Muscle of arm (tissue), 12 donors: ENCODE results near the gene HOXB5. TPM values are rescaled to one million over a fixed set of nuclear protein-coding genes. Genes with fewer than 3 reads are reported as not detected.

Experiments used
- DNase-seq: peaks from one replicate; pipeline ENCODE4 v3.0.0-alpha.2; 2013
- polyA plus RNA-seq, 12 donors: library from polyadenylated mRNA; unstranded; fragments of 120-200 nt; gene quantifications; one replicate each; pipeline ENCODE4 v1.2.1, GENCODE V29; 2013; ENCODE audit not compliant: insufficient read length in 12 of 12

Gene HOXB5
- polyA plus RNA-seq, 12 donors, result 0.54 to 17.5 (median 0.93) TPM; not detected in 1

DNA sequence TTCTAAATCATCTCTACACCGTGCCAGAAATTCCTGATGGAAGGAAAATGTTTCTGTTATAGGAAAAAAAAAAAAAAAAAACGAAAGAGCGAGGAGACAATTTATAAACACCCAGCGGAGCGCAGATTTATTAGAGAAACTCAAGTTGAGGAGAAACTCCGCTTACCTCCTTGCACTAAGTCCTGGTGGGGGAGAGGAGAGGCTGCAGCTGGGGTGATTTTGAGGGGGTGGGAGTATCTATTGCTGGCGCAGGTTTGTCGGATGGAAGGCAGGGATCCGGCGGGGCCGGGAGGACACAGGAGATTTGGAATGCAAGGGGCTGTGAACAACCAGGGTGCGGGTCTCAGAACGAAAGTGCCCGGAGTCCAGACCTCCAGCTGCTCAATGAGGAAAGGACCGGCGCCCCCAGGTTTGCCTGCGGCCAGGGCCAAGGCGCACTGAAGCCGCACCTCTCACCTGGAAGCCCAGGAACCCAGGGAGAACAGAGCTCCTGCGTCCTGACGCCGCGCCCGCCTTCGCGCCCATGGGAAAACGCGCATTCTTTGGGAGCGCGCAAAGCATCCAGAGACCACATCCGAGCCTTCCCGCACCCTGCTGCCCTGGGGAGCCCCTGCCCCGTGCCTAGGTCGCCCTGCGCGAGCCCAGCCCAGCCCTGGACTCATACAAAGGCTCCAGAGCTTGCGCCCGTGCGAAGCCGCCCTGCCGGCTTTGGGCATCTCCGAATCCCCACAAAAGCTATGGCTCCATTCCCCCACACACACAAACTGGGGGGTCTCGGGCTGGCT is 24.1 kb upstream of the HOXB5 start:
- DNase-seq, result no peak

DNA sequence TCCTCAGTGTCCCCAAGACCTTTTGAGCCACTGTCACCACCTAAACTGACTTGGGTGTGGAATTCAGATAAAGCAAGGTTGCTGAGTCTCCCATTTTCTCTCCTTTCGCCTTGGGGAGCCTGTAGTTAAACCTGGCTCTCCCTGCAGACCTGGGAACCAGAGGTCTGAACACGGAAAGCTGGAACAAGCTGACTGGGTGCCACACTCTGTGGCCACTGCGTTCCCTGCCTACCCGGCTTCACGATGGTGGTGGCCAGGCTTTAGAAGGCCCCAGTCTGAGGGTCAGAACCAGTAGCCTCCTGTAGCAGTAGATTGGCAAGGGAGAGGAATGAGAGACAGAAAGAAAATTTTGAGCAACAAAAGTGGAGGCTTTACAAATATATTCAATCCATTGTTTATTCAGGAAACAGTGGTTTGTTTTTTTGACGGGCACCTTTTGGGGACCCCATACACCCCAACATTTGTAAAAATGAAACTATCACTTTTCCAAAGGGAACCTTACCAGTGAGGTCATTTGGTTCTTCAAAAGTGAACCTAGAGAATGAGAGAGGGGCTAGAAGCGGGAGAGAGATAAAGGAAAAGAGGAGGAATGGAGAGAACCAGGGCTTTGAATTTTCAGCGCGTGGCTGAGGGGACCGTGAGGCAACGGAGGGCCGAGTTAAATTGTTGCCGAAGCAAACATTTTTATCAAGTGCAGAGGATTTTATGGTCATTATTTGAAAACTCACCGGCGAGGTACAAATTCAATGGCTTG is 23.3 kb upstream of the HOXB5 start:
- DNase-seq, result no peak

DNA sequence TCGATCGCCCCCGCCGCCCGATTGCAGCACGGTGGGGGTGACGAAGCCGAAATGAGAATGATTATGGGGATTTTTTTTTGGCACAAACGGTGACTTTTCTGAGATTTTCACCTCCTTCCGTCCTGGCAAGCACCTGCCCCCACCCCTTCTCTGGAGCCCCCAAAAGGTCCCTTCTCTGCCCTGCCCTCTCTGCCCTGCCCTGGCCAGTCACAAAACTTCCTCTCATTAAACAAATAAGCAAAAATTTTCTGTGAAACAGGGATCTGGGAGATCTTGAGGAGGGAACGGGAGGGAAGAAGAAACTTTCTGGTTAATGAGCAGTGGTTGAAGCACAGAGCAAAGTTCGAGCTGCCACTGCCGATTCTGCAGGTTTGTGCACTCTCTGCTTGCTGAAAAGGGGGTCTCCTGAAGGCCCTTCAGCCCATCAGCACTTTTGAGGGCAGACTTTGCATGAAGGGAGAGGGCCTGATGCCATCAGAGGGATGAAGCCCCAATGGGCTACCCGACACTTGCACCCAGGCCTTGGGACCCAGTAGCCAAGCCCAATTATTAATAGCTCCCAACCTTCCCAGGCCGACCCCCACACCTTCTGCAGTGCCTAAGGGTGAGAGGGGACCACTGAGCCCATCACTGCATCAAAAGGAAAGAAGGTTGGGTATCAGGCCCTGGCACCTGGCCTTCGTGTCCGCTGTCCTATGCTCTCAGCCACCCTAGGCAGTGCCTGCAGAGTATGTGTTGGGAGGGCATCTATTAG is 22.6 kb upstream of the HOXB5 start:
- DNase-seq, result no peak

DNA sequence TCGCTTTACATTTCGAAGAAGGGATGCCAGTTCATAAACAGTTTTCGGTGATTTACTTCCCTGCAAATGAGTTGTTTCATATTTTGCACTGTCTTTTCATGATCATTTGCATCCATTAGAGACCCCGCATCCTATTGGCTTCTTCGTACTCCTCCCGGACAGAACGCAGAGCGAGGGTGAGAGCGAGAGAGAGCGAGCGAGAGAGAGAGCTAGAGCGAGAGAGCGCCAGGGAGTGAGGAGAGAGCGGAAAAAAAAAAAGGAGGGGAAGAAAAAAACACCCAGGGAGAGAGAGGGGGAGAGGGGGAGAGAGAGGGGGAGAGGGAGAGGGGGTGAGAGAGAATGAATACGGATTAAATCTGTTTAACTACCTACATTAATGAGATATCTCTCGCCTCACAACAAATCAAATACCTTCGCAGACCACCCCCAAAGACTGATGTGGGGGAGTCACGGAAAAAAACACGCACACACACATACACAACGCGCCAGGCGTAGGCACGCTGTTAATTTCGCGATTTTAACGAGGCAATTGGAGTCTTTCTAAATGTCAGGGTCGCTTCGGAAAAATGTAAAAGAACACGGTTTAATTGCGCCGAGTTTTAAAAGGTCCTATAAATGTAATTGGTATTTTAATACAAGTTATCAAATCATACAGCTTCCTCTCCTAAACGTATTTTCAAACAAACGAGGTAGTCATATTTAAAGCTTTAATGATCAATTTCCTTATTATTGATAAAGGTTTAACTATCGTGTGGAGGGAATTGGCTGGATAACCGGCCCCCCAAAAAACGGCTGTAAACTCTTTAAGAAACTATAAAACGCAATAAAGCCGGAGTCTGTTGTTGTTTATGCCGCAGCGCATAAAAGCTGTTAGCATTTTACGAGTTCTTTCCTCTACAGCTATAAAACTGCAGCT is 21.7 kb upstream of the HOXB5 start, which contains the start of gene HOXB8:
Gene HOXB8 (minus strand): TSS at position 246 of the 916 bp plus-strand sequence. CDS start 588 bp downstream, outside the sequence.
- no peak for DNase-seq

DNA sequence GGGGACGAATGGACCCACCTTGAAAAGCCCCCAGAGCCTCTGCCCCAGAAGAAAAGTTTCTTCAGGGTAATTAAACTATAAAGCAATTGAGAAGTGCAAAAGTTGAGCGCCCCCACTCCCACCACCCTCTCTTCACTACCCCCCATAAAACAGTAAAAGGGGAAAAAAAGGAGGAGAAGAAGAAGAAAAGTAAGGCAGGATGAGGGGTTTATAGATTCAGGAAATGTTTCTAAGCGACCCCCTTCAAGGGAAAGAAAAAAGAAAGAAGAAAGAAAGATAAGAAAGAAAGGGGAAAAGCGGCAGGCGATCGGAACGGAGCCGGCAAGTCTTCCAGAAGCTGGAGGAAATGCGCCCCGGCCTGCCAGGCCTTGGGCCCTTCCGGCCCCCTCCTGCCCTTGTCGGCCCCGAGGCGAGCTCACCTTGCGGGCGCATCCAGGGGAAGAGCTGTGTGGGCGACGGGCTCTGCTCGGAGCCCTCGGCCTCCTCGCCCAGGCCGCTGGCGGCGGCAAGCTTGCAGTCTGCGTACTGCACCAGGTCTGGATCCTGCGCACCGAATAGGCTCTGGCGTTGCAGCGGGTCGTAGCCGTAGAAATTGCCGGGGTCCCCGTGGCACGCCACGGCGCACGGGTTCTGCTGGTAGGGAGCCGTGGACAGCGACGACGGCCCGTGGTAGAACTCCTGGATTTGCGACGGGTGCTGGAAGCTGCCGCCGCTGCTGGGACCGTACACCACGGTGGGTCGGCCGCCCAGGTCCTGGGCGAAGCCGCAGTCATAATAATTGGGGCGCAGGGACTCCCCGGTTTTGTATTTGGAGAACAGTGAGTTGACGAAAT is 20.5 kb upstream of the HOXB5 start:
- no peak for DNase-seq

DNA sequence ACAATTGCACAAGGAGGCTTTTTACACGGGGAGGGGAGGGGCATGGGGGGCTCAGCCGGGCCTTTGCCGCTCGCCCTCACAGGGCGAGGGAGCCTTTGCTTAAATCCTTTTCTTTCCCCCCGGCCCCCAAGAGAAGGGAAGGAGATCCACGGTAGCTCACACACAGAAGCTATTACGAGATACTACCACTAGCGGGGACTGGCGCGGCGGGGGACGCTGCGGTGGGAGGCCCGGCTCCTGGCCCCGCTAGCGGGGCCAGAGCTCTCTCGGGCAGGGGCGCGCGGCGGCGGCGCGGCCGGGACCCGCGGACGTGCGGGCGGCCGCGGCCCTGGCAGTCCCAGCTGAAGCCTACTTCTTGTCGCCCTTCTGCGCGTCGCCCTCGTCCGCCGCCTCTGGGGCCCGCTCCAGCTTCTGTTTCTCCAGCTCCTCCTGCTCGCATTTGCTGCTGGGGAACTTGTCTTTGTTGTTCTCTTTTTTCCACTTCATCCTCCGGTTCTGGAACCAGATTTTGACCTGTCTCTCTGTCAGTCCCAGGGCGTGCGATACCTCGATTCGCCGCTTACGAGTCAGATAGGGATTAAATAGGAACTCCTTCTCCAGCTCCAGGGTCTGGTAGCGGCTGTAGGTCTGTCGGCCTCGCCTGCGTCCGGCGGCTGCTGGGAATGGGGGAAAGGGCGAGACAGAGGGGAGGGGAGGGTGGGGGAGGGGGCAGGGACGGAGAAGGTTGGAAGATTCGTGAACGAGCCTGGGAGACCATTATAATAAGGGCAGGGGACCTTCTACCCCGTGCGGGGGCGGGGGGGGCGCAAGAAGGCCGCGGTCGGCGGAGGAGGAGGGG is 19.5 kb upstream of the HOXB5 start:
- DNase-seq, result no peak

DNA sequence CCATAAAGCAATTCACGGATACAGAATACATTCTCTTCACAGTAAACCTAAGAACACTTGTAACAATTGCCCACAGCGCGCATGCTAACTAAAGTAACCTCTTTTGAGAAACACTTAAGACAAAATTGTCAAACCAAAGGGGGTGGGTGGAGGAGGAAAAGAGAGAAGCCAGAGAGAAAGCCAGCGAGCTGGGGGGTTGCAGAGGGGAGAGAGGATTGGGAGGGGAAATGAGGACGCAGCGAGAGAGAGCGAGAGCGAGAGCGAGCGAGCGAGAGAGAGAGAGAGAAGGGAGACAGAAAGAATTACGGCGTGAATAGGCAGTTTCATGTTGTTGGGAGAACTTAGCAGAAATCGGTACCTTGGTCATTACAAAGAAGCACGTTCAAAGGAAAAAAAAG is 18.9 kb upstream of the HOXB5 start:
- DNase-seq, result no peak

DNA sequence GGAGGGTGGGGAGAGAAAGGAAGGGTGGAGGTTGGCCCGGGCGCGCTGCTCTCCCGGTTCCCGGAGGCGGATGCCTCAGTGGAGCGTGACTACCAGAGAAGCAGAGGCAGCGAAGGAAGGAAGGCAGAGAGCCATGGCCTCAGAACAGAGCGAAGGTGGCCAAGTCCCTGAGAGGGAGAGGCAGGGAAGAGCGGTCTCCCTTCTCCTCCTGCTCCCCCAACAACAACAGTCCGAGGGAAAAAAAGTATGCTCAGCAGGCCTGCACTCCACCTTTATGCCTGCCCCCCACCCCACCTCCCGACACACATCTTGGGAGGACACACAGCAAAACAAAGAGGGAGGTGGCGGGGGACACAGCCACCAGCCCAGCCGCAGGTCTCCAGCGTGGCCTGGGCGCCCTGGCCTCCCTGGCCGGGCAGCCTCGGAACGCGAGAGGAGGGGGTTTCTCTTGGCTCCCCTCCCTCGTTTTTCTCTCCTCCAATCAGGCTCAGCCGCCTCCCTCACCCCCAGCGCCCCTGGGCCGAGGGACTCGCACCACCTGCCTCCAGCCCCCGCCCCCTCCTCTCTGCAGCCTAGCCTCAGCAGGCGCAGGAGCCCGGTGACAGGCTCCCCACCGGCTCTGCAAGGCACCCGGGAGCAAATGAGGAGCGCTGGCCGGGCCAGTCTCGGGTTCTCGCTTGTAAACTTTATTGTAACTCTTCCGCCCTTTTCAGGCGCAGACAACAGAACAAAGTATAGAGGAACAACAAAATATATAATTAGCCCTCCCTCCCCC is 18.3 kb upstream of the HOXB5 start:
- DNase-seq, result no peak

DNA sequence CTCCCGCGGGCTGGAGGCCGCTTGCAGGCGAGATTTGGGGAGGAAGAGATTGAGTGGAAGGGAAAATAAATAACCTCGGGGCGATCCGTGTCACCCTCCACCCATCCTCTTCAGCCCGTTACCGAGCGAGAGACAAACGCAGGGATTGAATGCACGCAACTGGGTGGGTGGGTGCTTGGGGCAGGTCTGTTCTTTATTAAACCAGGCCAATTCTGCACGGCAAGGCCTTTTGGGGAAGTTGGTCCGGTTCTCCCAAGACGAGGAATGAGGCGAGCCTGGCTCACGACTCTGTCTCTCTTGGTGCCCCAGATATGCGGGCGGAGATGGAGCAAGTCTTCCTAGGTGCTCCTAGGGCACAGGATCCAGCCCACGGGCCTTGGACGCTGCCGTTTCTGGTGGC is 17.6 kb upstream of the HOXB5 start:
- DNase-seq, result no peak

DNA sequence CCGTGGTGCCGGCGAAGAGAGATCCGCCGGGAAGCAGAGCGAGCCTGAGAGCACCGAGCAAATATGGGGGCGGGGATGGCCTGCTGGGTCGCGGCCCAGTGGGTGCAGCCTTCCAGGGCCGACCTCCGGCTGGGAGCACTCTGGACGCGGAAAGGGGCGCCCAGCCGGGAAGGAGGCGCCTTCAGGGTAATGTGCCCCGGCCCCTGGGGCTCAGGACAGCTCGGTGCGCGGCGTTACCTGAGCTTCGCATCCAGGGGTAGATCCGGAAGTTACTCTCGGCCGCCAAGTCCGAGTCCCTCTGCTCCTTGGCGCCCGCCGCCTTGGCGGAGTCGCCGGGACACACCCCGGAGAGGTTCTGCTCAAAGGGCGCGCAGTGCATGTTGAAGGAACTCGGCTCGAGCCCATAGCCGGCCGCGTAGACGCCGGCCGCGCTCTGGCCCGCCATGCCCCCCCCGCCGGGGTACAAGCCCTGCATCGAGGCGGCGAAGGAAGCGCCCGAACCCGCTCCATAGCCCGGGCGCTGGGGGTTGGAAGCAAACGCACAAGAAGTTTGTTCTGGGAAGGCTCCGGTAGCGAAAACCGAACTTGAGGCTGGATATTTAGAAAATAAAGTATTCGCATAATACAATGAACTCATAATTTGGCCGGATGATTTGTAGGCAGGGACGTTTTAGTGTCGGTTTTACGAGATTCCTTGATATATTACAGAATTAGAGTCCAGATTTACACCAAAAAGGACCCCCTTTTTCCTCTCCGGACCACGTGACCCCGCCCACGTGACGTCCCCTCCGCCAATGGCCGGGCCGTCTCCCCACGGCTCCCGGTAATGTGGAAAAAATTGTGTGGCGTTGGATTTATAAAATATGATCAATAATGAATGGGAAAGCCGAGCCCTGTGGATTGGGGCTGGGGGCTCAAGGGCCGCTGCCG is 17.0 kb upstream of the HOXB5 start, which contains the start of gene HOXB7:
Gene HOXB7 (minus strand): TSS at position 736 of the 930 bp plus-strand sequence. CDS start 99 bp downstream, at position 637.
- DNase-seq, result peak; percentile 49

DNA sequence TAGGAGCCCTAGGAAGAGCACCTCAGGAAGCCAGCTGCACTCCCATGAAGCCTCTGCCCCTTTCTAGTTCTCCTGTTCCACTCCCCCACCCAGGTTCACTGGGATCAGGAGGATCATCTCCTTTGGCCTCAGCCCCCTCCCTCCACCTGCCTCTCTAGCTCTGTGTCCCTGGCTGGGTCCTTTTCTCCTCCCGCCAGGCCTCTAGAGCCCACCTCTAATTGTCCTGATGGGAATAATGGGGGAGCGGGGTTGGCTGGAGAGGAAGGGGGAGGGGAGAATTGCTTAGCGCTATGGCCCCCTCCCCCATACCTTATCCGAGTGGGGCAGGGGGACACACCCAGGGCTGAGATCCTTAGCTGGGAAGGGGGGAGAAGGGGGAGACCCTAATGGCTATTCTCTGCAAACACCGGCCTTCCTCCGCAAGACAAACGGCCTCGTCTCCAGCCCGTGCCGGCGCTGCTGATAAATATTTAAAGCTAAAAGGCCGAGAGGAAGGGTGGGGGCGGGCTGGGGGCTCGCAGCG is 16.2 kb upstream of the HOXB5 start:
- no peak for DNase-seq

DNA sequence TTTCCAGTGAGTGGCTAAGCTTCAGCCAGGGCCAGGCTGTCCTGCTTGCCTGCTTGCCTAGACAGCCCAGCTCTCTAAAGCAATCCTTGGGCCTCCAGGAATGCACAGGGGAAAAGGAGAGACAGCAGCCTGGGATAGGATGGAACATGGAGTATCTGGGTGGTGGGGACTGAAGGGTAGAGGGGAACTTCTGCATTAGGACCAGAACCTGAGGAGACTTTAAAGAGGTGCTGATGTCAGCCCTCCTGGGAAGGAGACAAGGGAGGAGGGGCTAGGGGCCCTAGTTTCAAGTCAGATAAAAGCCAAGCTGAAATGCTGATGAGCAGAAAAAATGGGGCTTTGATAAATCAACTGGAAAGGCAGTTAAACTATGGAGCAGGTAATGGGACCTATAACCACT is 15.5 kb upstream of the HOXB5 start:
- DNase-seq, result no peak

DNA sequence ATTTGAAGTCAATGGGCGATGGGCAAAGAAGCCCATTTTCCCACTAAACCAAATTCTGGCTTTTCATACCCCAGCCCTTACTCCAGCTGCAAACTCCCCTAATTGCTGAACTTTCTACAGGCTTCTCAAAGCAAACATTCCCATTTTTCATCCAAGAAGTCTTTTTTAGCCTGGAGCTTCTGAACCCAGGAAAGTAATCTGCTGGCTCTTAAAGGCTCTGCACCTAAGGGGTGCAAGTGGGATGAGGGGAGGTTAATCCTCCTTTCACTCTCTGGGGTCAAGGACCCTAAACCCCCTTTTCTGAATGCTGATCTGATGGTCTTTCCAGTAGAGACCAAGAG is 14.9 kb upstream of the HOXB5 start:
- no peak for DNase-seq

DNA sequence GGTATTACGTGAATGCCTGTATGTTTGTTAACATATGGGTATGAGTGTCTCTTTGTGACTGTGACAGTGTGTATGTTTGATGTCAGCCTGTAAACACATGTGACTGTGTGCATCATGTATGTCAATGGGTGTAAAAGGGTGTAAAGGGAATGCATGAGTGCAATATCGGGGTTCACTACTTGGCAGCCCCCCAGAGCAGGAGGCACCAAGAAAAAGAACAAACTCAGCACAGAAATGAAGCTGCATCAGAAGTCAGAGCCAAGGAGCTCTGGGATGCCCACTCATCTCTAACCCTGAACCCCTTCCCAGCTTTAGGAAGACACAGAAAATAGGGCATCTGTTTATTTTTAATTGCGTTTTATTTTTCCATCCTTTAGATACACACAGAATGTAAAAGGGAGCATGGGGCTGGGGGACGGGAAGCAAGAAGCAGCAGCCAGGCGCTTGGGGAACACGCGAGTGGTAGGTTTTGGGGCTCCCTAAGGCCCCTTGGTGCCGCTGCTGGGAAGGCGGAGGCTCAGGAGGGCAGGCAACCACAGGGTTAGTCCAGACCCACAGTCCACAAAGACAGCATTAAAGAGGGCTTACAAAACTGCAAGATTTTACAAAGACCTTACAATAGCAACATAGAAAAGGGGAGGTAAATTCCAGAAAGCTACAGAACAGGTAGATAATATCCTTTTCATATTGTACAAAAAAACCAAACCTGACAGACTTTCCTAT is 13.5 kb upstream of the HOXB5 start:
- no peak for DNase-seq

DNA sequence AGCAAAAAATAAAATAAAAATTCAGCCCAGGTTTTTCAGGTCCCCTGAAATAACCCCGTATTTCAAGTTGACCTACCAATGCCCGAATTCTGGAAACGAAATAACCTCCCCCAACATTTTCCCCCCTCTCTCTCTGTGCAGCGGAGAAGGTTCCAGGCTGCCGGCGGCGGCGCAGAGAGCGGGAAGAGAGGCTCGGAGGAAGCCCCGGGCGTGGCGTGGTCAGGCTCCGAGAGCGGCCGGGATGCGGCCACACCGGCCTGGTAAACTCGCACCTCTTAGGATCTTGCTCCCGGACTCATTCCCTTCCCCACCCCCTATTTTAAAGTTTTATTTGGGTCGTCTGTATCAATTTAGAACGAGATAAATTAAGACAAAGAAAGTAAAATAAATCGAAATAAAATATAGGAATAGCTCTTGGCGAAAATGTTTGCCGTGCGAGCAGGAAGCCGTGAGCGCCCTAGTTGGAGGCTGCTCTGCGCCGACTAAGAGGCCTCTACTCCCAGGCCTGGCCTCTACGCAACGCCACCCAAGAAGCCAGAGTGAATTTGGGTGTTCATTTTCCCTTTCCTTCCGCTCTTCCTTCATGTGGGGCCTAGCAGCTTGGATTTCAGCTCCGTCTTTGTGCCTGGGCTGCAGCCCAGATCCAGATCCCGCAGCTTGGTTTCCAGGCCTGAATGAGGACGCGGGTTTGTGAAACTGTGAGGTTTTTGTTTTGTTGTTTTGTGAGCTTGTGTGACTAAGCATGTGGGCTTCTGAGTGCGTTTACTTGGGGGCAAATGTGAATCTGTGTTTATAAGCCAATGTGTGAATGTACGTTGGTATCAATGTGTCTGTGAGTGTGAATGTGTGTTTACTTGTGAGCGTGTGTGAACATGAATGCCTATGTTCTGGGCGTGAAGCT is 12.7 kb upstream of the HOXB5 start:
- DNase-seq, result no peak
